Lung (tissue), 12 donors: Measurements from ENCODE around the gene RNGTT. TPM values are rescaled to one million over a fixed set of nuclear protein-coding genes. Genes with fewer than 3 reads are reported as not detected.

Experiments
- ATAC-seq: fragments of 200-7000 bp; cut with Tn5 transposase; one replicate; pipeline ENCODE4 v1.9.1; 2020; ENCODE audit warnings: moderate number of reproducible peaks; ENCODE audit not compliant: insufficient read depth, low FRiP score
- DNase-seq, 3 donors: peaks; one replicate each; pipeline ENCODE4 v3.0.0-alpha.2; 2013 to 2017
- H3K27ac ChIP-seq, 2 donors: one replicate each; pipeline ENCODE4 v1.5.1; 2013; ENCODE audit warnings: mild to moderate bottlenecking in 2 of 2, moderate library complexity in 2 of 2, control low read depth in 1 of 2, inconsistent platforms in 1 of 2, low read depth in 1 of 2, low read length in 1 of 2
- H3K27me3 ChIP-seq, 3 donors: one replicate each; pipeline ENCODE4 v1.5.1; 2013; ENCODE audit warnings: low read length in 2 of 3; ENCODE audit not compliant: control insufficient read depth in 3 of 3, insufficient read depth in 3 of 3
- H3K36me3 ChIP-seq, 4 donors: one replicate each; pipeline ENCODE4 v1.5.1; 2013; ENCODE audit warnings: low read length in 4 of 4, mild to moderate bottlenecking in 1 of 4, moderate library complexity in 1 of 4; ENCODE audit not compliant: control insufficient read depth in 4 of 4, insufficient read depth in 4 of 4
- H3K4me1 ChIP-seq, 5 donors: one replicate each; pipeline ENCODE4 v1.5.1; 2013; ENCODE audit warnings: low read length in 5 of 5, mild to moderate bottlenecking in 2 of 5, moderate library complexity in 1 of 5; ENCODE audit not compliant: control insufficient read depth in 5 of 5, insufficient read depth in 5 of 5
- H3K4me3 ChIP-seq: one replicate; pipeline ENCODE4 v1.5.1; 2013; ENCODE audit warnings: mild to moderate bottlenecking, control low read depth, moderate library complexity
- H3K9ac ChIP-seq, 2 donors: one replicate each; pipeline ENCODE4 v1.5.1; 2013; ENCODE audit warnings: low read length in 2 of 2, control low read depth in 1 of 2; ENCODE audit not compliant: insufficient read depth in 1 of 2
- H3K9me3 ChIP-seq, 4 donors: one replicate each; pipeline ENCODE4 v1.5.1; 2013; ENCODE audit warnings: low read length in 3 of 4, mild to moderate bottlenecking in 1 of 4, moderate library complexity in 1 of 4; ENCODE audit not compliant: control insufficient read depth in 4 of 4, insufficient read depth in 3 of 4
- WGBS, 2 donors: extraction: QIAGEN DNeasy Blood & Tissue Kit; methylation state at CpG; one replicate each; pipeline ENCODE4 v1.1.7; 2013; 5-methylcytosine and 5-hydroxymethylcytosine counted together
- polyA plus RNA-seq, 2 donors: library from polyadenylated mRNA; stranded (reverse); fragments of 200-250 nt; gene quantifications; one replicate each; pipeline ENCODE4 v1.2.1, GENCODE V29; 2013
- total RNA-seq, 2 donors: library from RNA; depleted of rRNA in 1 of 2; stranded (reverse); fragments of >200 nt in 1 of 2; gene quantifications; one replicate each; pipeline ENCODE4 v1.2.1, GENCODE V29; 2014 to 2021
- TF ChIP-seq, protein P1 (sequence below): IDR thresholded peaks from 2 replicates; pipeline ENCODE4 v1.5.1; 2012; ENCODE audit warnings: mild to moderate bottlenecking; ENCODE audit errors: control extremely low read depth, extremely low read depth
- donor health status: control.
- donor health status: control.
- donor health status: Bipolar disorder and iron deficiency.
- donor health status: healthy.
- donor health status: DM: yes; HTN: yes; CAD: no.

Gene RNGTT
- total and polyA plus RNA-seq, 4 donors, result 3.0 to 25.0 (median 9.2) TPM

DNA sequence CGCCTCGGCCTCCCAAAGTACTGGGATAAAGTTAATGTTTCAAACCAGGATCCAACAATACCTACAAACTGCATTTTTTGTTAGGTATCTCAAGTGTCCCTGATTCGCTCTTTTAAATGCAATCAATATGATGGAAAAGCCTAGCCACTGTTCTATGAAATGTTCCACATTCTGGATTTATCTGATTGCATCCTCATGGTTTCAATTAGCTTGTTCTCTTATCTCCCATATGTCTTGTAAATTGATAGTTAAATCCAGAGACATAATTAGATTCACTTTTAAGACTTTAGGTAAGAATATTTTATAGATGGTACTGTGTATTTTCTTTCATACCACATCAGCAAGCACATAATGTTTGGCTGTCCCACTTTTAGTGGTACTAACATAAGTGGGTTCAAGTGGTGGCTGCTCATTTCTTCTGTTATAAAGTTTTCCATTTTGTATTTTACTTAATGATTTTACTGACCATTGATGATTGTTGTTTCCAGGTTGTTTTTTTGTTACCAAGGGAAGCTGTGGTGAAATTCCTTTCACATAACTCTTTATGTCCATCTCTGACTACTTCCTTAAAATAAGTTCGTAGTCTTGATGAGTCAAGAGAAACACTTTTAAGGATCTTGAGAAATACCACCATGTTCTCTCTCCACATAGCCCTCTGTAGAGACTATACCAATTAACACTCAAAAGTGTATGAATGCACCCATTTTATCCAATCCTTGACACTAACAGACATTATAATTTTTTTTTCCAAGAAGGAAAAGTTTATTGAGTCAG is 40.5 kb downstream of the RNGTT start:
- H3K27ac ChIP-seq, result no peak overlapping the region
- no peak for ATAC-seq

DNA sequence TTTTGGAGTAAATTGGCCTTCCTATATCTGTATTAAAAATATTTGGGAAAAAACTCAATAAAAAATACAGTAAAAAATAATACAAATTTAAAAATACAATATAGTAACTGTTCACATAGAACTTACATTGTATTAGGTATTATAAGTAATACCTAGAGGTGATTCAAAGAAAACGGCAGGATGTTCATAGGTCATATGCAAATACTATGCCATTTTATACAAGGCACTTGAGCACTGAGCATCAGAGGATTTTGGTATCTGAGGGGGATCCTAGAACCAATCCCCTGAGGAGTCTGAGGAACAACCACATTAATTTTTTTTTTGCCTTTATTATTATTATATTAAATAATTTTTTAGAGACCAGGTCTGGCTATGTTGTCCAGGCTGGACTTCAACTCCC is 41.7 kb downstream of the RNGTT start:
- TF ChIP-seq, protein P1, sequence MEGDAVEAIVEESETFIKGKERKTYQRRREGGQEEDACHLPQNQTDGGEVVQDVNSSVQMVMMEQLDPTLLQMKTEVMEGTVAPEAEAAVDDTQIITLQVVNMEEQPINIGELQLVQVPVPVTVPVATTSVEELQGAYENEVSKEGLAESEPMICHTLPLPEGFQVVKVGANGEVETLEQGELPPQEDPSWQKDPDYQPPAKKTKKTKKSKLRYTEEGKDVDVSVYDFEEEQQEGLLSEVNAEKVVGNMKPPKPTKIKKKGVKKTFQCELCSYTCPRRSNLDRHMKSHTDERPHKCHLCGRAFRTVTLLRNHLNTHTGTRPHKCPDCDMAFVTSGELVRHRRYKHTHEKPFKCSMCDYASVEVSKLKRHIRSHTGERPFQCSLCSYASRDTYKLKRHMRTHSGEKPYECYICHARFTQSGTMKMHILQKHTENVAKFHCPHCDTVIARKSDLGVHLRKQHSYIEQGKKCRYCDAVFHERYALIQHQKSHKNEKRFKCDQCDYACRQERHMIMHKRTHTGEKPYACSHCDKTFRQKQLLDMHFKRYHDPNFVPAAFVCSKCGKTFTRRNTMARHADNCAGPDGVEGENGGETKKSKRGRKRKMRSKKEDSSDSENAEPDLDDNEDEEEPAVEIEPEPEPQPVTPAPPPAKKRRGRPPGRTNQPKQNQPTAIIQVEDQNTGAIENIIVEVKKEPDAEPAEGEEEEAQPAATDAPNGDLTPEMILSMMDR, result no peak

More for the DNA sequence above, 40.5 kb downstream of the RNGTT start:
- Histone ChIP-seq H3K4me1 (no peaks in the 10 kb centered on the region), H3K9me3 (no peaks in the 10 kb centered on the region), H3K4me3 (no peak overlapping the region), H3K36me3 (peaks cover 2 to 11% (median 7%) of the 10 kb centered on the region in 4 donors), H3K9ac (no peak overlapping the region), H3K27me3 (no peaks in the 10 kb centered on the region)
- 85 to 91% methylated on average over 4 of the region's 4 CpGs for WGBS, 2 donors
- no peak for DNase-seq
- TF ChIP-seq, protein P1, result no peak

DNA sequence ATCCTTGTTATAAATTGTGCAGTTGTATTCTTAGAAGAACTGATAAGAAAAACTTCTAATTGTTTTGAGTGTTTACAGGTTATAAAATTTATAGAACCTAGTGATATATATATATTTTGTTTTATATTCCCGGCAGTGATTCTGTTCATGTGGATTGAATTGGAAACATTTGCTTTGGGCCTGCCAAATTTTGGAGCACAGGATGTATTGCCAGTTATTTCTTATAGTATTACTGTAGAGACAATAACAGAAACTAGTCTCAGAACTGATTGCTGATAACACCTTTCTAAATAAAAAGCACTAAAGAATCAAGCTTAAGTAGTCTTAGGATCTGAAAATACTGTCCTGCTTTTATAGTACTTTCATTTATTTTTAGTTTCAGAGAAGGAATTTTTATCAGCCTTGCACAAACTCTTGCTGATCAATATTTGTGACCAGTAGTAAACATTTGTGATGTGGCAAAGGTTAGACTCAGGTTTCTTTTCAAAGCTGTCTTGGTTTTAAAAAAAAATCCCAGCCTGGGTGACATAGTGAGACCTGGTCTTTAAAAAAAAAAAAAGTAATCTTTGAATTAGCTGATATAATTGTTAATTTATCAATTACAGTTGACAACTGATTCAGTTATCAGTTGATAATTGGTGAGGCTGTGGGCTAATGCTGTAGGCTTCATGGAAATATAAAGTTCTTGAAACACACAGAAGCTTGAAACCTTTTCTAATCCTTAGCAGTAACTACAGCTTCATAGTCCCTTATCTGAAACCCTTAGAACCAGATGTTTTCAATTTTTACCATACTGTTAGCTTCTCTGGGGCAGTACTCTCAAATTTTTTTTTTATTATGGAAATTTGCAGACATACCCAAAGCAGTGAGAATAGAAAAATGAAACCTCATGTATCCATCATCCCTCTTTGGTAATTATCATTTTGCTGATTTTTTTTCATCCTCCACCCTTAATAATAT is 42.4 kb downstream of the RNGTT start:
- no peaks in the 10 kb centered on the region for H3K9me3 ChIP-seq
- DNase-seq (peak in 1 of 3 donors; percentile 10), ATAC-seq (no peak)
- H3K4me1 ChIP-seq, result no peaks in the 10 kb centered on the region
- TF ChIP-seq, protein P1, result no peak
- no peak overlapping the region for H3K9ac ChIP-seq
- WGBS, 2 donors, result 90 to 92% methylated on average over 1 of the region's 1 CpG
- H3K27ac ChIP-seq, result no peak overlapping the region
- H3K27me3 ChIP-seq, result no peaks in the 10 kb centered on the region
- peaks cover 1 to 11% (median 8%) of the 10 kb centered on the region in 4 donors for H3K36me3 ChIP-seq
- no peak overlapping the region for H3K4me3 ChIP-seq

More for the DNA sequence above, 41.7 kb downstream of the RNGTT start:
- no peak for ATAC-seq
- Histone ChIP-seq H3K4me1 (no peaks in the 10 kb centered on the region), H3K27ac (no peak overlapping the region), H3K9me3 (no peaks in the 10 kb centered on the region), H3K36me3 (peaks cover 1 to 11% (median 7%) of the 10 kb centered on the region in 4 donors), H3K4me3 (no peak overlapping the region), H3K27me3 (no peaks in the 10 kb centered on the region), H3K9ac (no peak overlapping the region)
- no peak for DNase-seq
- WGBS, 2 donors, result 92 to 100% methylated on average over 1 of the region's 1 CpG
